ENCODE data around the gene HOXD4.

The HOXD4 gene

DNA sequence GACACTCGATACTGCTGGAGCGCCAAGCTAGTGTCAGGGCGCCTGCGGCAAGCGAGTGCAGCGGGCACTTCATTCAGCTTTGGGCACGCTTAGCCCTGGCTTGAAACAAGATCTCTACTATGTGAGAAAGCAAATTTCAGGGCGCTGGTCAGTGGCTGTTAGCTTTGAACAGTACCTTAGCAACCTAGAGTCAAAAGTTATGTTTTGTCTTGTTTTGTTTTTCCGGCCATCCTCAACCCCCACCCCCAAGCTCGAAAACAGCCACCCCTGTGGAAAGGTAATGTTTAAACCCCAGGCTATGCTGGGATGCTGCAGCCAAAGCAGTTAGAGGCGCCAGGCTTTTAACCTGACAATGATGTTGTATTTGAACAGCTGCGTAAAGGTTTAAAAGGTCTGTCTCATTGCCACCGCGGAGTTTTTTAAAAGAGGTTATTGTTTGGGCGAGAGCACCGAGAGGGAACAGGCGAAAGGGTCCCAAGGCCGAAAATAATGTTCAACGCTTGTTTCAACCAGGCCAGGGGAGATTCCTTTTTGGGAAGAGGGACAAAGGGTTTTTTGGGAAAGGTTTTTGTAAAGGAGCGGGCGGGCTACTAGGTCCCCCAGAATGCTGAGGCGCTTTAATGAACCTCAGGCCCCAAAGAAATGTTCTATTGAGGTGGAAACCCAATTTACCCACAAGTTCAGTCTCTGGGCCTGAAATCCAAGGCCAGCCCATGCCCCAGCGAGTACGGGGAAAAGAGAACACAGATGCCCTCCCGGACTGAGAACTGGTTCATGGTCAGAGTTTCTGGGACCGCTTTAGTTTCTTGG is 37.0 kb upstream of the HOXD4 start:
- DNase-seq: no peak

GRCh38 chr2:176114930-176115625 is 36.3 kb upstream of the HOXD4 start:
- no peak for DNase-seq

DNA sequence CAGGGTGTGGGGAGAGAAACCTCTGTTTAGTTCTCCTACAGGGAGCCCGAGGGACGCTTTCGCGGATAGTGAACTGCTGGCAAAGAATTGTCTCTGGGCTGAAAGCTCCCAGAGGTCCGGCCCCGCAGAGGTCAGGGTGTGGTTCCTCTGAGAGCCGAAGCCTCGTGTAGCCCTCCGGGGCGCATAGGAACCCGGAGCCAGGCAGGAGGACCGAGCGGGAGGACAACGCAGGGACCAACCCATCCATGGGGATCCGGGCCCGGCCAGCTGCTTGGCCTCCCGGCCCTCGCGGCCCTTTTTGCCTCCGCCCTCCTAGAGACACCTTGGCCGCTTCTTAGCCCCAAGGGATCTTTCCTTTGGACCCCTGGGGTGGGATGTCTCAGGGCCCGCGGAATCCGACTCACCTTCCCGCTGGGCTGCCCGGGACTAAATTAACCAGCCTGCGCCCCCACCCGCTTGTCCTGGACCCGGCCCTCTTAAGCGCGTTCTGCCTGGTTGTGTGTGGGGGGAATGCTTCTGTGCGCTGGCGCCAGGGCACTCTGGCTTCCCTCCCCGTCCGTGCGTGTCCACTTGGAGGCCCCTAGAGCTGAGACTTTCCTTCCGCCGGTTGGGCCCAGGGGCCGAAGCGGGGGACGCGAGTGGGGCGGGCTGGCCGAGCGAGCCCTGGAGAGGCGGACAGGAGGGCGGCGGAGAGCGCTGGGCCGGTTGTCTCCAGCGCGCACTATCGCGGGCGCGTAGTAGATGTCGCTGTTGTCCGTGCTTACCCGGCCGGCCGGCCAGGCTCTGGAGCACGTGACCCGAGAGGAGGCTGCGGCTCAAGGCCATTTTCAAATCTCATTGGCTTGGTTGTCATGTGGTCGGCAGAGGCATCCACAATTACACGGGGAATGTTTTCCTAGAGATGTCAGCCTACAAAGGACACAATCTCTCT is 35.2 kb upstream of the HOXD4 start, which contains the start of gene HOXD10:
HOXD10 (plus strand) TSS at position 896 of the 931 bp plus-strand sequence. CDS start 56 bp downstream, outside the sequence.
- peak; percentile 73 for DNase-seq

DNA sequence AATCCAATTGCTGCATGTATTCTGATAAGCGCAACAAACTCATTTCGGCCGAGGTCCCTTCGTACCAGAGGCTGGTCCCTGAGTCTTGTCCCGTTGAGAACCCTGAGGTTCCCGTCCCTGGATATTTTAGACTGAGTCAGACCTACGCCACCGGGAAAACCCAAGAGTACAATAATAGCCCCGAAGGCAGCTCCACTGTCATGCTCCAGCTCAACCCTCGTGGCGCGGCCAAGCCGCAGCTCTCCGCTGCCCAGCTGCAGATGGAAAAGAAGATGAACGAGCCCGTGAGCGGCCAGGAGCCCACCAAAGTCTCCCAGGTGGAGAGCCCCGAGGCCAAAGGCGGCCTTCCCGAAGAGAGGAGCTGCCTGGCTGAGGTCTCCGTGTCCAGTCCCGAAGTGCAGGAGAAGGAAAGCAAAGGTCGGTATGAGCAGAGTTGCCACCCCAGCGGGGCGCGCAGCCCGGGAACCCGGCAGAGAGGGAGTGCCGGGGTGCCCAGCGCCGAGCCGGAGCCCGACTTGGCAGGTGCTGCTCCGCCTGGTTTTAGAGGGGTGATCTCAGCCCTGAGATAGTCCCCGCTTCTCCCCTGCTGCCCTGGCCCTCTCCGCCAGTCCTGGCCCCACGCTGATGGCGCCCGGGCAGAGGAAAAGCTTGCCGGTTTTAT is 34.1 kb upstream of the HOXD4 start:
- DNase-seq: no peak

DNA sequence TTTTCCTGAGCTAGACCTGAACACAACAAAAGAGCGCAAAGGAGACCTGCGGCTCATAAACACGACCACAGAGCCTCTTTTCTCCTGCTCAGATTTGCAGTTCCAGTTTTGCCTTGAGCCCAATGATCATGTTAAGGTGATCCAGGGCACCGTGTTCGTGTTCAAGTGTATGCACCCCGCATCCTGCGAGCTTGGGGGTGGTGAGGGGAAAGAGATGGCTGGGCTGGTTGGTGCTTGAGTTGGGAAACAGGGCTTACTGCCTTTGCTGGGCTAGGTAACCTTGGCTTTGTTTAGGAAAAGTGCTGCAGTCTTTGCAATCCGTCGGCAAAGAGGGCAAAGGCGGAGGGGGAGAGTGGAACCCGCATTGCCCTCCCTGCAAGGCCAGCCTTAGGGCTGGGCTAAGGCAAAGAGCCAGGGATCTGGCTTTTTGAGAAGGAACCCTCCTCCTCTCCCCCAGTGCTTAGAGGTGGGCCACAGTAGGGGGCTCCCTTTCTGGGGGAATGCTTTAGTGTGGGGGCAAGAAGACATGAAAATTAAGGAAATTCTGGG is 33.5 kb upstream of the HOXD4 start:
- no peak for DNase-seq

DNA sequence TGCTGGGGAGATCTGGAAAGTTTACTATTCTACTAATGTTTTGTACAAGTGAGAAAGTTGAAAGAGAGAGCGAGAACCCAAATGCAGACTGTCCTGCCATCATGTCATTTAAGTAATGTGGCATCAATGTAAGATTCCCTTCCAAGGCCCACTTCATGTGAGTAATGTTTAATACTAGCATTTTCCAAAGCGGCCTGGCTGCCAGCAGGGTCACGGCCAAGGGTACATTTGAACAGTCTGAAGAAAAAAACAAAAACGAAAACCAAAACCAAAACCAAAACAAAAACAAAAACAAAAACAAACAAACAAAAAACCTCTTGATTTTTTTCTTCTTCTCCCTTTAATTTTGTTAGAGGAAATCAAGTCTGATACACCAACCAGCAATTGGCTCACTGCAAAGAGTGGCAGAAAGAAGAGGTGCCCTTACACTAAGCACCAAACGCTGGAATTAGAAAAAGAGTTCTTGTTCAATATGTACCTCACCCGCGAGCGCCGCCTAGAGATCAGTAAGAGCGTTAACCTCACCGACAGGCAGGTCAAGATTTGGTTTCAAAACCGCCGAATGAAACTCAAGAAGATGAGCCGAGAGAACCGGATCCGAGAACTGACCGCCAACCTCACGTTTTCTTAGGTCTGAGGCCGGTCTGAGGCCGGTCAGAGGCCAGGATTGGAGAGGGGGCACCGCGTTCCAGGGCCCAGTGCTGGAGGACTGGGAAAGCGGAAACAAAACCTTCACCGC is 32.6 kb upstream of the HOXD4 start:
- DNase-seq: peak; percentile 43

- no peak for DNase-seq
These were observed 30.8 kb upstream of the HOXD4 start for GRCh38 chr2:176120364-176121189.

DNA sequence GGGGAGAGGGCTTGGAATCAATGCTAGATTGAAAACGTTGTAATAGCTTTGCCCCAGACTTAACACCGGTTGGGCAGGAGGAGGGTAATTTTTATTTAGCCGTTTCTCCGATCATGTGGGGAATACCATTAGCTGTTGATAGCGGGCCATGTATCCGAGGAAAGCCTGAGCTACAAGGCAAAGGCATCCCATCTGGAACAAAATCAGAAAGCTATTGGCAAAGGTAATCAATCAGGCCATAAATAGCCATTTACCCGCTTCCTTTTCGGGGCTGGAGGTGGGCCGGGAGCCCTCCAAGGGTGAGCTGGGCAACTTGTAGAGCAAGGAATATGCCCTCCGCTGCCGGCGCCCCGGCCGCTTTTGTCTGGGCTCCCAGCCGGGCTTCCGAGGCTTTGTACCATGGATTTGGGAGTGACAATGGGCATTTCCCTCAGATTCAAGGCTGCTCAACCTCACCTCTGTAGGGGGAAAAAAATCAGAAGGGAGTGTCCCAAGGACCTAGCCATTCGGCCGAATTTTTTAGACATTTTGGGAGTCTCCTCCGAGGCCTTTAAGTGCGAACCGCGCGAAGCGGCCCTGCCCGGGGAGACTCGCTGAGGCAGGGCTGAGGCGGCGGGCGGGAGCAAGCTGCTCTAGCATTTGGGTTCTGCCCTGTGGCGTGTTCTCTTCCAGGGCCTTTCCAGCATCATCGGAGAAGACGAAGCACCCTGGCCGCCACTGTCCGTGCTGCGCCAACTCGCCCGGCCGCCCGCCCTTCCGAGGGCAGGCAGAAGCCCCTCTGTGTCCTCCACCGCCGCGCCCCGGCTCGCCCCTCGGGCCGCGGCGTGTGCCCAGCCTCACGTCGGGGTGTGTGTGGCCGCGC is 29.9 kb upstream of the HOXD4 start:
- no peak for DNase-seq

- no peak for DNase-seq
These were observed 29.2 kb upstream of the HOXD4 start for GRCh38 chr2:176122052-176122682.

DNA sequence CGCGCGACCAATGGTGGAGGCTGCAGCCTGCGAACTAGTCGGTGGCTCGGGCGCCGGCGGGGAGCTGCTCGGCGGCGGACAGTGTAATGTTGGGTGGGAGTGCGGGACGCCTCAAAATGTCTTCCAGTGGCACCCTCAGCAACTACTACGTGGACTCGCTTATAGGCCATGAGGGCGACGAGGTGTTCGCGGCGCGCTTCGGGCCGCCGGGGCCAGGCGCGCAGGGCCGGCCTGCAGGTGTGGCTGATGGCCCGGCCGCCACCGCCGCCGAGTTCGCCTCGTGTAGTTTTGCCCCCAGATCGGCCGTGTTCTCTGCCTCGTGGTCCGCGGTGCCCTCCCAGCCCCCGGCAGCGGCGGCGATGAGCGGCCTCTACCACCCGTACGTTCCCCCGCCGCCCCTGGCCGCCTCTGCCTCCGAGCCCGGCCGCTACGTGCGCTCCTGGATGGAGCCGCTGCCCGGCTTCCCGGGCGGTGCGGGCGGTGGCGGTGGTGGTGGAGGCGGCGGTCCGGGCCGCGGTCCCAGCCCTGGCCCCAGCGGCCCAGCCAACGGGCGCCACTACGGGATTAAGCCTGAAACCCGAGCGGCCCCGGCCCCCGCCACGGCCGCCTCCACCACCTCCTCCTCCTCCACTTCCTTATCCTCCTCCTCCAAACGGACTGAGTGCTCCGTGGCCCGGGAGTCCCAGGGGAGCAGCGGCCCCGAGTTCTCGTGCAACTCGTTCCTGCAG is 28.5 kb upstream of the HOXD4 start, which contains the start of gene HOXD9:
HOXD9 (plus strand) TSS at position 37 of the 728 bp plus-strand sequence; CDS start at position 87, 50 bp downstream.
- peak; percentile 77 for DNase-seq

GRCh38 chr2:176123411-176124109 is 27.8 kb upstream of the HOXD4 start:
- no peak for DNase-seq

GRCh38 chr2:176124110-176124946 is 27.0 kb upstream of the HOXD4 start:
- DNase-seq: no peak

DNA sequence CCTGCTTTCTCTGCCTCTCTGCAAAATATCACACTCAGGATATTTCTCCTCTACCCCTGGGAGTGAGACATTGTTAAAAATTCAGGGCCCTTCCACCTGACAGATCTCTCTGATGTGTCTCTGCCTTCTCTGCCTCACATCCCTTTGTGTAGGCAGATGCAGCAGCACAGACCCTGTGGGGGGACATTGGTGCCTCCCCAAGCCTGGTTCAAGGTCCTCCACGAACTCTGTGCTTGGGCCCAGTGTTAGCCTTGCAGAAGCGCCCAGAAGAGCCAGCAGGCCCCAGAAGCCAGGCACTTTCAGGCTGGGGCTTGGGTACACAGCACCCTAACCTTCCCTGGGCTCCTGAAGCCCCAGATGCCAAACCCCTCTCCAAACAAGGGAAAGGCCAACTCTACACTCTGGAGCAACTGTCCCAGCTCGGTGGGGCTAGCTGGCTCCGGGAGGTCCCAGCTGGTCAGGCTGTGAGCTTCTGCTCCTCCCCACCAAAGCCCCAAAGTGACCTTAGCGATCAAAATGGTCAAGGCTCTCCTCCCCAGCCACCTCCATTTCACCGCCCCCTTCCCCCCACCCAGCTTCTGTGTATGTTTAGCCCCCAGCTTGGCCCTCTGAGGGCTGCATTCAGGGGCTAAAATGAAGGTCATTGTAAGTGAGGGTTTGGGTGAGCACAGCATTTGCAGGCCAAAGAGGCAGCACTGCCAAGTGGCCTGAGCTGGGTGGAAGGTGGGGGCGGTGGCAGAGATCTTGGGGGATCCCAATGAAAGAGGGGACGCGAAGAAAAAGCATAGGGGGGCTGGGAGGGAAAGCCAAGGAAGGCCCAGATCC is 26.2 kb upstream of the HOXD4 start:
- no peak for DNase-seq

- DNase-seq: no peak
These were observed 25.6 kb upstream of the HOXD4 start for GRCh38 chr2:176125772-176126054.

- DNase-seq: peak; percentile 65
These were observed 24.2 kb upstream of the HOXD4 start for GRCh38 chr2:176126929-176127773.

All from fibroblast of skin of back (primary cell).